HG02610 (cell line): Measurements from ENCODE around the gene ZNF771.

ENCODE experiments used
- ATAC-seq: cut with Tn5 transposase; IDR thresholded peaks from one replicate; pipeline ENCODE4 v1.9.1; 2021; ENCODE audit warnings: mild to moderate bottlenecking, moderate library complexity; ENCODE audit not compliant: unreplicated experiment

ZNF771 gene

GRCh38 chr16:30407102-30407803 lies at the start of gene ZNF771:
Gene ZNF771, plus strand, starts transcription at chr16:30407606. Its CDS starts 448 bp downstream, at chr16:30408054.
- peak; percentile 84 for ATAC-seq

- no peak for ATAC-seq
Observed at GRCh38 chr16:30357715-30358576, 49.5 kb upstream of the ZNF771 start.

DNA sequence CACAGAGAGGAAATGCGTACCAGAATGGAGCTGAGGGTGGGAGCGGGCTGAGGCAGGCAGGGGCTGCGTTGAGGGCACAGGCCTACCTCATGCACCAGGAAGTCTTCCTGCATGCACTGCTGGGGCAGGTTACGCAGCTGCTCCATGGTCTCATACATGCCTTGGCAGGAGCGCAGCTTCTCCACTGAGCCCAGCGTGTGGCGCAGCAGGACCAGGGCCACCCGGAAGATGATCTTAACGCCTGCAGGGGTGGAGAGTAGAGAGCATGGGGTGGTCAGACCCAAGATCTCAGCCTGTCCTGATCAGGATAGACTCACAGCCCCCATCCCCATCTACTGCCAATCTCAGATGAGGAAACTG lies 48.8 kb upstream of the ZNF771 start:
- ATAC-seq: no peak

- ATAC-seq: no peak
Observed at GRCh38 chr16:30358990-30359870, 48.2 kb upstream of the ZNF771 start.

GRCh38 chr16:30359871-30360170 lies 47.6 kb upstream of the ZNF771 start:
- ATAC-seq: no peak

DNA sequence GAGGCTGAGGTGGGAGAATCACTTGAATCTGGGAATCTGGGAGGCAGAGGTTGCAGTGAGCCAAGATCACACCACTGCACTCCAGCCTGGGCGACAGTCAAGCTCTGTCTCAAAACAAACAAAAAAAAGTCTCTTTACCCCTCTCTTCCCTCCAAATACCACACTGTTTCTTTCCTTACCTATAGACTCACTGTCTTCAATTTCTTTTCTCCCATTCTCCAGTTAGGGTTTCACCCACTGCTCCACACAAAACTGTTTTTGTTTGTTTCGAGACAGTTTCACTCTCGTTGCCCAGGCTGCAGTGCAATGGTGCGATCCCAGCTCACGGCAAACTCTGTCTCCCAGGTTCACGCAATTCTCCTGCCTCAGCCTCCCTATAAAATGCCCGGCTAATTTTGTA lies 46.2 kb upstream of the ZNF771 start:
- ATAC-seq: no peak

GRCh38 chr16:30365200-30365599 lies 42.2 kb upstream of the ZNF771 start:
- ATAC-seq: no peak

DNA sequence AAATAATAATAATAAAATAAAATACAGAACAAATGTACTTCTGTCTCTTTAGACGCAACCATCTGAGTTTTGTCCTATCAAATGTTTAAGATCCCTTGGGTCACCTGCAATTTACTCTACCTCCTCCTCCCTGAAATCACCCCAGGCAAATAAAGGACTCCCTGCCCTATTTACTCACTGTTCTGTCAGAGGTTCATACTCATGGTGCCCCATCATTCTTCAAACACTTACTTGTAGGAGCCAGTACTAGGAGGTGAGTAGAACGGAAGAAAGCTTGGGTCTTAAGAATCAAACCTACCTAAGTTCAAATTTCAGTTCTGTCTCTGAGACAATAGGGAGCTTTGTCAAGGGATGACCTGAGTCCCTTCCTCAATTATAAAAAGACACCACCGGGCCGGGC lies 40.9 kb upstream of the ZNF771 start:
- no peak for ATAC-seq

DNA sequence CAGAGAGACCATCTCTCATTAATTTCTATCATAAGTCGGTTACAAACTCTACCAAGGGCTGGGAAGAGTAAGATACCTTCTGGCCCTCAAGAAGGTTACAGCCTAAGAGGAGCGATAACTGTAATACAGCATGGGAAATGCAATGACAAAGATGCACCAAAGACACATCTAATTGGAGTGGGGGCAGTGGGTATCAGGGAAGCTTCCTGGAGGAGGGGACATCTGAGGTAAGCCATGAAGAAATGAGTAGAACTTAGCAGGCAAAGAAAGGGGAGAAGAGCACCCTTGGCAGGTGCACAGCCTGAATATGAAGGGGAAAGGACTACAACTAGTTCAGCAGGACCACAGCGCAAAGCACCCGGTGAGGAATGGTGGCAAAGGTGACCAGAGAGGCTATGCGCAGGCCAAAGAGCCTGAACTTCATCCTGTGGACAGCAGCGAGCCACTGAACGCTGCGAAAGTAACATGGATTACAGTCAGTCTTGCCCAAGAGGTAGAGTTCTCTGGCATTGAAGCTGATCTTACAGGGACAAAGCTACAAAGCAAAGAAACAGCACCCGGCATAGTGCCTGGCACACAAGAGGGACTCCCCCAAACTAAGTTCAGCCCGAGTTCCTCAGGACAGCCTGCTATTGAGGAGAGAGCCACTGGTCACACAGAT lies 39.9 kb upstream of the ZNF771 start:
- no peak for ATAC-seq

DNA sequence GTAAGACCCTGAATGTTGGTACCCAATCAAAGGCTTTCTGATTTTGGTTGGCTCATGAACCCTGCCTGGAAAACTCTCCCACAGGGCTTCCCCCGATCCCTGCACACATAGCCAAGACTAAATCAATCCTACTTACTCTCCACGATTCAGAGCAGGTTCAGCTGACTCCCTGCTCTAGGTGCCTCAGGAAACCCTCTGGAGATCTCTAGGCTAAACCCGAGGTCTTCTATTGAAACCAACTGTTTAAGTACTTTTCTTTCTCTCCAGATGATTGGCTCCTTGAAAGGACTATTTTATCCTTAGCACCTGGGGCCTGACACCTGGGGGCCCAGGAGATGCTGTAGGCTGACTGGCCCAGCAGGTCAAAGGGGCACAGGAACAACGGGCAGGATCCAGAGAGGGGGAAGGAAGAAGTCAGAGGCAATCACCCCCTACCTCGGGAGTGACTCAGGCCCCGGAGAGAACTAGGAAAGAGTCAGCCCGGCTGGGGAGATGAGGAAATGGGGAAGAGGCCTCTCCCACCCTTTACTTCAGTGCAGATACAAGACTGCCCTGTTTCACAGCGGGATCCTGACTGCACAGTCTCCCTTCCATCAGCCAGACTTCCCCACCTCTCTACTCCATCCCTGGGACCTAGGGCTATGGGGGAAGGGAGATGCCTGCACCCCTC lies 39.1 kb upstream of the ZNF771 start:
- ATAC-seq: no peak

- ATAC-seq: no peak
Observed at GRCh38 chr16:30368792-30369090, 38.7 kb upstream of the ZNF771 start.

- ATAC-seq: no peak
Observed at GRCh38 chr16:30369091-30369937, 38.1 kb upstream of the ZNF771 start.

DNA sequence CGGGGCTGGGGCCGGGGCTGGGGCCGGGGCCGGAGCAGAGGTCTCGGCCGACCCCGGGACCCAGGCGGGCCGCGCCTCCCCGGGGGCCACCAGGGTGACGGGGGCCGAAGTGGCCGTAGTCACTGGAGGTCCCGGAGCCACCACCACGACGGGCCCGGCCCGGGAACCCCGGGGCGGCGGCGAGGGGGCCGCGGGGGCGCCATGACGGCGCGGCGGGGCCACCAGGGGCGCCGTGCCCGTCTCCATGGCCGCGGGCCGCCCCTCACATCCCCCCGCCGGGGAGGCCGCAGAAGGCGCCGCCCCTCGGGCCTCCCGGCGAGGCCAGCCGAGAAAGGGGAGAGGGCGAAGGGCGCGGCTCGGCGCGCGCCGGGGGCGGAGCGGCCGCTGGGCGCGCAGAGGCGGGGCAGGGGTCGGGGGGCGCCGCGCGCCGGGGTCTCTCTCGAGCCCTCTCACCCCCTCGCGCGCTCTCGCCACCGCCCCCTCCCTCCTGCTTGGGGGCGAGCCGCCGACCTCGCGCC lies 37.4 kb upstream of the ZNF771 start:
- ATAC-seq: peak; percentile 7

DNA sequence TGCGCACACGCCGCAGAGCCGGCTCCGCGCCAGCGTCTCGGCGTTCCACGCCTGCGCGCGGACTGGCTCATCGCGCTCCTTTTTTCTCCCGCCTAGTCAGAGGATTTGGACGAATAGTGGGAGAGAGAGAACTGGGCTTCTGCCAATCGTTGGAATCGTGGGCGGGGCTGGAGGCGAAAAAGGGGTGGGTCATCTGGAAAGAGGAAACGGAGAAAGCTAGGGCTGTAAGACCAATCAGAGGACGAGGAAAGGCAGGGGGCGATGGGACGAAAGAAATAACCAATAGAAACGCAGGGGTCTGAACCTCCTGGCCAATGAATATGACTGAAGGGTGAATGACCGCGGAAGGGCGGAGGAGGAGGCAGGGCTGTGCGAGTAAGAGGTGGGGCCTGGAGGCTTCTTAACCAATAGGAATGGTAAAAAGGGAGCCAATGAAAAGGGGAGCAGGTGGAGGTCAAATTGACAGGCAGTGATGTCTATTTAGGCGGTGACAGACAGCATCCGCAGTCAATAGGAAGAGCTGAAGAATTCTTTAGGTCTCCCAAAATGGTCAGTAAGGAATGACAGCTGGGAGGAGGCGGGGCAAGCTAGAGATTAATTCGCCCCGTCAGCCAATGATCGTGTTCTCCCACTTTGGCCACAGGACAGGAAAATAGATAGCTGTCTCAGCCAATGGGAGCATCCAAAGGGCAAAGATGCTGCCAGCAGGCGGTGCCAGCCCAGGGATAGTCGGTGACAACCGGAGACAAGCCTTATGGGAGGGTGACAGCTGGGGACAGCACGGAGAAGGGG lies 36.8 kb upstream of the ZNF771 start, which contains the start of gene TBC1D10B:
Gene TBC1D10B, minus strand, starts transcription at position 39 of the 792 bp plus-strand sequence. CDS start 311 bp downstream, outside the sequence.
- peak; percentile 78 for ATAC-seq

DNA sequence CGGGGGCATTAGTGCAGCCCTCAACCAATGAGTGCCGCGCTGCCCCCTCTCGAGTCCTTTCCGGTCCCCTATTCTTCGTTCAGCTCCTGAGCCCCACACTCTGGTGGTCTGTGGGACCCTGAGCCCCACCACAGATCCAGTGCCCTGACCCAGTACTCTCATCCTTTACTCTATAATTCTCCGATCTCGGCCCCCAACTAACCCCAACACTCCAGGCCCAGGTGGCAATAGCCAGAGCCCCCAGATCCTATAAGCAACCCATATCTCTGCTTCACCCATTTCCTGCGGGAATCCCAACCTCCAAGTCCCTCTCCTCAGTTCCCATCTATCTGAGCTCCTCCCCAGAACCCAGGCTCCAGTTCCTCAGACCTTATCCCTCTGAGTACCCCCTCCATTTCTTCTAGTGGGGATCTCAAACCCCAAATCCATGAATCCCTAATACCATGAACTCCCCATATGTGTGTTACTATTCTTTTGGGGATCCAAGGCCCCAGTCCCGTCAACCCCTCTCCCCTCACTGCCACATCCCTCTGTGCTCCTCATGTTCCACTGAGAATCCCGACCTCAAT lies 36.1 kb upstream of the ZNF771 start:
- ATAC-seq: no peak

DNA sequence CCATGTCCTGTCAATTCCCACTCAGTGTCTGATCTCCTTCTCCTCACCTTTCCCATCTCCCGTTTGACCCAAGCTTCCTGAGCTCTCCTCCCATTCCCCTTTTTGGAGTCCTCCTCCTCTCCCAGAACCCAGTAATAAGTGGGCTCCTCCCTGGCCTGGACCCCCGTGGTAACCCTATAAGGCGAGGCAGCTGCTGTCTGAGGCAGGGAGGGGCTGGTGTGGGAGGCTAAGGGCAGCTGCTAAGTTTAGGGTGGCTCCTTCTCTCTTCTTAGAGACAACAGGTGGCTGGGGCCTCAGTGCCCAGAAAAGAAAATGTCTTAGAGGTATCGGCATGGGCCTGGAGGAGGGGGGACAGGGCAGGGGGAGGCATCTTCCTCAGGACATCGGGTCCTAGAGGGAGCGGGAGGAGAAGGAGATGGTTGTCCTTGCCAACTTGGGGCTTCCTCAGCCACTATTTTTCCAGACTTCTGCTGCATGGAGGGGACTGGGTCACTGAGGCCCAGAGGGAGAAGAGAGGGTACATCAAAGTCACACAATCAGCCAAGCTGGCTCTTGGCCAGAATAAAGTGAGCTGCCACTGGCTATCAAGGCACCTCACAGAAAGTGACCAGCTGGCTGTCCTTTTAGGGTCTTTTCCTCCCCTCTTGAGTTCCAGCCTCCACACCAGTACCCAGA lies 35.2 kb upstream of the ZNF771 start:
- ATAC-seq: no peak

GRCh38 chr16:30372725-30373124 lies 34.7 kb upstream of the ZNF771 start:
- ATAC-seq: no peak

DNA sequence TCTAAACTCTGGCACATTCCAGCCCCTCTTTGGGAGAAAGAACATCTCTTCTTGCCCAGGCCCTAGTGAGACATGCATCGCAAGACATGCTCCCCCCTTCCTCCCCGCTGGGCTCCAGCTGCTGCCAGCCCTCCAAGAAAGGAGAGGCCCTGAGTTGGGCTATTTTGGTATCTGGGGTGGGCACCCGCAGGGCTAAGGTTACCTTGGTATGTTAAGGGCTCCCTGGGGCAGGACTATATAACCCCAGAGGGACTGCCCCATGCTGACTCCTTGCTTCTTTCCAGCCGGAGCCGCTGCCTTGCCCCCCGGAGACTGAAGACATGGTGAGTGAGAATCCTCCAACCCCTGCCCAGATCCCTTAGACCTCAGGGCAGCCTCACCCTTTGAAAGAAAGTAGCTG lies 32.9 kb upstream of the ZNF771 start, which contains the start of gene MYL11:
Gene MYL11, plus strand, starts transcription at position 265 of the 400 bp plus-strand sequence. Its CDS starts 56 bp downstream, at position 321.
- ATAC-seq: no peak
